Naive thymus-derived CD4-positive, alpha-beta T cell (primary cell): ENCODE measurements around the gene HAGH. TPM values are rescaled to one million over a fixed set of nuclear protein-coding genes. Genes with fewer than 3 reads are reported as not detected.

ENCODE experiments used
- ATAC-seq: fragments of 150-1000 bp; cut with Tn5 transposase; 2 replicates; pipeline ENCODE4 v1.10.0; 2021; ENCODE audit warnings: mild to moderate bottlenecking, moderate library complexity
- CTCF ChIA-PET: fragments of 350-600 bp; sonication (Branson Sonifier 250); formaldehyde crosslinking; loops from one replicate; lab custom pipeline; 2021; ENCODE audit warnings: antibody characterized with exemption; lab: Charles Lee
- POLR2A ChIA-PET: fragments of 350-600 bp; sonication (Branson Sonifier 250); formaldehyde crosslinking; loops from one replicate; lab custom pipeline; 2021; ENCODE audit warnings: antibody characterized with exemption, inconsistent platforms; lab: Charles Lee
- DNase-seq, 9 donors: peaks; one replicate each; pipeline versions ENCODE4 v3.0.0 to v3.0.0-alpha.2; 2020 to 2022; ENCODE audit warnings: mixed read lengths in 1 of 9
- H3K27ac ChIP-seq: one replicate; pipeline ENCODE4 v1.7.0; 2013; ENCODE audit warnings: mild to moderate bottlenecking, low read depth, low read length, moderate library complexity
- H3K27me3 ChIP-seq, 2 donors: one replicate each; pipeline ENCODE4 v1.7.0; 2013; ENCODE audit warnings: low read length in 2 of 2, mild to moderate bottlenecking in 2 of 2, moderate library complexity in 2 of 2; ENCODE audit not compliant: control insufficient read depth in 2 of 2, insufficient read depth in 2 of 2
- H3K36me3 ChIP-seq, 3 experiments: 1 replicate in 2 of 3; 2 replicates in 1 of 3; pipeline ENCODE4 v1.7.0; 2013; ENCODE audit warnings: low read length in 3 of 3, mild to moderate bottlenecking in 3 of 3, moderate library complexity in 1 of 3; ENCODE audit not compliant: insufficient read depth in 3 of 3, control insufficient read depth in 2 of 3
- H3K4me1 ChIP-seq, 2 donors: one replicate each; pipeline ENCODE4 v1.7.0; 2013; ENCODE audit warnings: low read length in 2 of 2, mild to moderate bottlenecking in 2 of 2, moderate library complexity in 1 of 2; ENCODE audit not compliant: control insufficient read depth in 2 of 2, insufficient read depth in 2 of 2
- H3K4me3 ChIP-seq: 2 replicates; pipeline ENCODE4 v1.7.0; 2013; ENCODE audit warnings: mild to moderate bottlenecking, low read length
- H3K9me3 ChIP-seq, 3 experiments: 1 replicate in 2 of 3; 2 replicates in 1 of 3; pipeline ENCODE4 v1.7.0; 2013; ENCODE audit warnings: low read length in 3 of 3; ENCODE audit not compliant: control insufficient read depth in 2 of 3
- H3K27ac Mint-ChIP-seq, 9 donors: one replicate each; pipeline ENCODE4 v1.8.0; 2020 to 2022; ENCODE audit warnings: mixed read lengths in 9 of 9, mild to moderate bottlenecking in 8 of 9, moderate library complexity in 5 of 9, inconsistent platforms in 2 of 9
- H3K27me3 Mint-ChIP-seq, 5 donors: one replicate each; pipeline ENCODE4 v1.8.0; 2021 to 2022; ENCODE audit warnings: mixed read lengths in 5 of 5, mild to moderate bottlenecking in 1 of 5
- H3K36me3 Mint-ChIP-seq, 5 donors: one replicate each; pipeline ENCODE4 v1.8.0; 2020 to 2022; ENCODE audit warnings: mixed read lengths in 5 of 5, mild to moderate bottlenecking in 3 of 5, inconsistent platforms in 1 of 5
- H3K4me1 Mint-ChIP-seq, 7 donors: one replicate each; pipeline ENCODE4 v1.8.0; 2020 to 2022; ENCODE audit warnings: mixed read lengths in 7 of 7, mild to moderate bottlenecking in 3 of 7, inconsistent platforms in 1 of 7
- H3K4me3 Mint-ChIP-seq, 10 donors: one replicate each; pipeline ENCODE4 v1.8.0; 2020 to 2022; ENCODE audit warnings: mild to moderate bottlenecking in 10 of 10, mixed read lengths in 10 of 10, moderate library complexity in 6 of 10, inconsistent platforms in 2 of 10
- H3K9me3 Mint-ChIP-seq, 11 donors: one replicate each; pipeline ENCODE4 v1.8.0; 2020 to 2022; ENCODE audit warnings: mixed read lengths in 11 of 11, mild to moderate bottlenecking in 4 of 11, inconsistent platforms in 1 of 11, moderate library complexity in 1 of 11
- intact Hi-C, 2 donors: fragments of 100-400 bp; cut with micrococcal nuclease; formaldehyde crosslinking; loops; one replicate each; pipeline ENCODE4 v1.15.1; 2023
- polyA plus RNA-seq, 2 donors: library from polyadenylated mRNA; unstranded; fragments of 300-500 nt; fragmentation: Illumina TruSeq; gene quantifications; one replicate each; pipeline ENCODE4 v1.2.3, GENCODE V29; 2021
- total RNA-seq, 6 experiments: library from RNA in 5 of 6; stranded (reverse) in 5 of 6; gene quantifications; 1 replicate in 5 of 6; 2 replicates in 1 of 6; pipeline ENCODE4 v1.2.3 and lab custom pipeline; 2021 to 2026

HAGH gene
- total and polyA plus RNA-seq, 7 experiments from 2014 or later: 39.4 to 72.9 (median 48.9) TPM

DNA sequence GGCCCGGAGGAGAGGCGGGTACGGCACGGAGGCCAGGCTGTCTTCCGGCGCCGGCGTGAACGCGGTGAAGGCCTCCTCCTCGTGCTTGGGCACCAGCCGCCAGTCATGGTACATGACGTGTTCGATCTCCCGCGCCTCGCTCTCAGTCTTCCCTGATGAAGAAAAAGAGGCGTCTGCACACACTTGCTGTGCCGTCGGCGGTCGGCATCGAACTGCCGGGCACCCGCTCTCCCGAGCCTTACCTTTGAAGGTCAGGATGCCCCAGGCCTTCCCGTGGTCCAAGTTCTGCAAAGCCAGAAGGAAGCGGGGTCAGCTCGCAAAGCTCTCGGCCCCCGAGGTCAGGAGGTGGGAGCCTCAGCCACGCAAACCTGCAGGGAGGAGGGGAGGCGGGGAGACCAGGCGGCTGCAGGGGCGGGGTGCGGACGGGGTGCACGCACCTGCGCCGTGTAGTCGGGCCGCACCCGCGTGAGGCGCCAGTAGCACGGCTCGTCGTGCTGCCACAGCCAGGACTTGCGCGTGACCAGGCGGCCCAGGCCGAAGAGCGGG, 54.2 kb downstream of the HAGH start, which contains the start of gene EME2:
Gene EME2 (plus strand): TSS at position 449 of the 546 bp plus-strand sequence. CDS start 418 bp downstream, outside the sequence.
- Mint-ChIP-seq H3K27ac (peak within 1 kb of the TSS; percentile 86 to 98 (median 95)), H3K4me1 (peaks cover 8 to 23% (median 13%) of the 10 kb centered on the region in 7 donors), H3K4me3 (peak within 1 kb of the TSS; percentile 91 to 99 (median 98)), H3K36me3 (peaks cover 0 to 9% (median 0%) of the 10 kb centered on the region in 5 donors), H3K9me3 (peaks cover 0 to 3% (median 0%) of the 10 kb centered on the region in 11 donors), H3K27me3 (peaks cover 0 to 2% (median 0%) of the 10 kb centered on the region in 5 donors)
- H3K27ac ChIP-seq: peak within 1 kb of the TSS; percentile 85
- DNase-seq (peak in 8 of 9 donors; percentile 42 to 61 (median 55)), ATAC-seq (peak; percentile 38)
- ChIA-PET CTCF (interaction anchor here (0.7 to 3.3 kb wide), 2 partner anchors 9 to 10 kb away, joined by 4 to 13 read pairs; partner anchors contain the start of genes NUBP2 and SPSB3), POLR2A (interaction anchor here (1.0 to 7.9 kb wide), 9 partner anchors 9 to 251 kb away, joined by 3 to 93 read pairs (median 4); partner anchors contain the start of genes FAHD1, HAGH, JPT2 and MAPK8IP3)
- no peaks in the 10 kb centered on the region for H3K9me3 ChIP-seq
- peaks cover 13 to 26% of the 10 kb centered on the region in 2 donors for H3K4me1 ChIP-seq
- intact Hi-C loops: loop anchor here (2.0 to 10.0 kb wide), 6 partner anchors 66 to 495 kb away; partner anchors contain the start of genes CRAMP1 (in 2 of the 2), IFT140 (in 2 of the 2), MAPK8IP3 (in 2 of the 2) and CLCN7 (in 1 of the 2)
- peak within 1 kb of the TSS; percentile 70 for H3K4me3 ChIP-seq
- H3K36me3 ChIP-seq: peaks cover 0 to 46% (median 0%) of the 10 kb centered on the region in 3 experiments
- H3K27me3 ChIP-seq: no peaks in the 10 kb centered on the region

DNA sequence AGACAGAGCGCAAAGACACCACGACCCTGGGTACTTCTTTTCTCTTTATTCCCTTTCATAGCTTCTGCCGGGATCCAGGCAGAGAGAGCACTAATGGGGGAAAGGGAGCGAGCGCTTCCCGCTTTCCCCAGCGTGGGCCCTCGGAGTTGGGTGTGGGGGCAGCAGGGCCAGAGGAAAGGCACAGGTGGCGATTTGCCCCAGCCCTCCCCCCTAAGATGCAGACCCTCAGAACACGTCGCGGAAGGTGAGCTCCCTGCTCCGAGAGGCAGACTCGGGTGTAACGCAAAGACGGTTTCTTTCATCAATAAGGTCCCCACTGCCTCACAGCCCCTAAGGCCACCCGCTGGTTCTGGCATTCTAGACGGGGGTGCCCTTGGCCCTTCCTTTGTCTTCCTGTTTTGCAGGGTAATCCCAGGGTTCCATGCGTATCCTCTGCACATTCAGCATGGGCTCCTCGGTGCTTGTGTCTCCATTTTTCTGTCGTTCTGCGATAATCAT, 54.7 kb downstream of the HAGH start:
- ChIA-PET POLR2A (interaction anchor here (1.2 to 7.9 kb wide), 6 partner anchors 9 to 66 kb away, joined by 3 to 93 read pairs (median 8); partner anchors contain the start of genes FAHD1, HAGH, MAPK8IP3 and NUBP2), CTCF (interaction anchor here (3.3 kb wide), 1 partner anchor 11 kb away, joined by 13 read pairs; the partner anchor contains the start of genes NUBP2 and SPSB3)
- H3K36me3 Mint-ChIP-seq: peaks cover 0 to 9% (median 0%) of the 10 kb centered on the region in 5 donors
- H3K4me3 Mint-ChIP-seq: peak overlapping the region; percentile 91 to 99 (median 98)
- peak overlapping the region; percentile 86 to 98 (median 95) for H3K27ac Mint-ChIP-seq
- H3K27me3 Mint-ChIP-seq: peaks cover 0 to 2% (median 0%) of the 10 kb centered on the region in 5 donors
- H3K4me1 Mint-ChIP-seq: peaks cover 8 to 23% (median 13%) of the 10 kb centered on the region in 7 donors
- Histone ChIP-seq H3K9me3 (no peaks in the 10 kb centered on the region), H3K4me3 (peak overlapping the region; percentile 70), H3K27ac (peak overlapping the region; percentile 85), H3K27me3 (no peaks in the 10 kb centered on the region), H3K4me1 (peaks cover 13 to 26% of the 10 kb centered on the region in 2 donors), H3K36me3 (peaks cover 0 to 46% (median 0%) of the 10 kb centered on the region in 3 experiments)
- ATAC-seq: no peak
- peaks cover 0 to 3% (median 0%) of the 10 kb centered on the region in 11 donors for H3K9me3 Mint-ChIP-seq
- intact Hi-C loops: loop anchor here (2.0 to 10.0 kb wide), 7 partner anchors 65 to 495 kb away; partner anchors contain the start of genes CRAMP1 (in 2 of the 2), IFT140 (in 2 of the 2), MAPK8IP3 (in 2 of the 2) and CLCN7 (in 1 of the 2)
- DNase-seq: peak in 2 of 9 donors; percentile 28 to 38

DNA sequence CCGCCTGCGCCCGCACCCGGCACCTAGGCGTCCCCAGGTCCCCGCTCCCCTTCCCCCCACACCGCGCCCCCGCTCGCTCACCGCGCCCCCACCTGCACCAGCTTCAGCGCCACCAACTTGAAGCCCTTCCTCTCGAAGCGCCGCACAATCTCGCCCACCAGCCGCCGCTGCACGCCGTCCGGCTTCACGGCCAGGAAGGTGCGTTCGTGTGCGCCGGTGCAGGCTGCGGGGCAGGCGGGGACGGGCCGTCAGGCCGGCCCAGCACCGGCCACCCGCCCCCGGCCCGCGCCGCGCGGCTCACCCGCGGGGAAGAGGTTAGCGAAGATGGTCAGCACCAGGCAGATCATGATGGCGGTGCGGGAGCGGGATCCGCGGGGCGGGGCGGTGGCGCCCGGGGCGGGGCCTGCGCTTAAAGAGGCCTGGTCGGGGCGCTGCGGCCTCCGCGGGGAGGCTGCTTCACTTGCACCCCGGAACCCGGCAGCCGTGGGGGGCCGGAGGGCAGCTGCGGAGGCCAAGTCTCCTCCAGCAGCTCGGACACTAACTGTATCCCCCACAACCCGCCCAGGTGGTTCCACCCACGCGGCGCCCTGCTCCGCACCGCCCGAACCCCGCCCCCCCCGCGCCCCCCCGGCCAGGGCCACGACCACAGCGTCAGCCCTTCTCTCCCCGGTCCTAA, 55.3 kb downstream of the HAGH start, which contains the start of gene NME3:
Gene NME3 (minus strand): TSS at position 356 of the 676 bp plus-strand sequence. CDS start 9 bp downstream, at position 347.
- POLR2A ChIA-PET: interaction anchor here (1.3 to 7.9 kb wide), 5 partner anchors 9 to 65 kb away, joined by 3 to 93 read pairs (median 11); partner anchors contain the start of genes FAHD1, HAGH, MAPK8IP3 and NUBP2
- intact Hi-C loops: loop anchor here (2.0 to 10.0 kb wide), 4 partner anchors 239 to 496 kb away; partner anchors contain the start of genes RNPS1 (in 1 of the 2), TMEM204 (in 1 of the 2) and UBE2I (in 1 of the 2)
- CTCF ChIA-PET: interaction anchor here (3.3 kb wide), 1 partner anchor 11 kb away, joined by 13 read pairs; the partner anchor contains the start of genes NUBP2 and SPSB3

DNA sequence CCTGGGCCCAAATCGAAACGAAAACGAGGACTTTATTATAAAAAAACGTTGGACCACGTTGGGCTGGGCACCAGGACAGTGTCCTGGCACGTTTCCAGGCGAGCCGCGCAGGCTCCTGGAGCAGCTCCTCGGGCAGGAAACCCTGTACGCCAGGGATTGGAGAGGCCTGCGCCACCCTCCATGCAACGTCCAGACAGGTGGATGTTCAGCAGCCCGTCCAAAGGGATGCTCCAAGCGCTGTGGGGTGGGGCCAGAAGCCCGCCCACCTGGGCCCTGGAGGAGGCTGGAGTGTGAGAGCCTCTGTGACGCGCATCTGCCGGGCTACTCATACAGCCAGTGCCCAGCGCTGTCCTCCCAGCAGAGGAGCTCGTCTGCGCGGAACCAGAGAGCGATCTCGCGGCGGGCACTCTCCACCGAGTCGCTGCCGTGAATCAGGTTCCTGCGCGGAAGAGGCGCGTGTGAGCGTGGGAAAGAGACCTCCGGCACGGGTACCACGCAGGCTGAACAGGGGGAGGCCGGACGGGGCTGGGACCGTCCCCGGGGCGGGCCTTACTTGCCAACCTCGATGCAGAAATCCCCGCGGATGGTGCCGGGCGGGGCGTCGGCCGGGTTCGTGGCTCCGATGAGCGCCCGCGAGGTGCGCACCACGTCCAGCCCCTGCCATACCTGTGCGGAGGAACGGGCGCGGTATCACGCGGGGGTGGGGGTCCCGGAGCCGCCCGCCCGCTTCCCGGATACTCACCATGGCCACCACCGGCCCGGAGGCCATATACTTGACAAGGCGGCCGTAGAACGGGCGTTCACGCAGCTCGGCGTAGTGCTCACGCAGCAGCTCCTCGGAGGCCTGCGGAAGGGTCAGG, 56.1 kb downstream of the HAGH start:
- ATAC-seq (peak; percentile 31), DNase-seq (peak in 6 of 9 donors; percentile 28 to 59 (median 36))
- H3K36me3 ChIP-seq: peaks cover 0 to 46% (median 0%) of the 10 kb centered on the region in 3 experiments
- POLR2A ChIA-PET: interaction anchor here (1.3 to 7.9 kb wide), 3 partner anchors 8 to 65 kb away, joined by 3 to 93 read pairs (median 14); partner anchors contain the start of genes MAPK8IP3, NUBP2 and SPSB3
- peaks cover 0 to 2% (median 0%) of the 10 kb centered on the region in 5 donors for H3K27me3 Mint-ChIP-seq
- no peaks in the 10 kb centered on the region for H3K9me3 ChIP-seq
- intact Hi-C loops: loop anchor here (2.0 to 10.0 kb wide), 4 partner anchors 238 to 497 kb away; partner anchors contain the start of genes RNPS1 (in 1 of the 2), TMEM204 (in 1 of the 2) and UBE2I (in 1 of the 2)
- peaks cover 0 to 3% (median 0%) of the 10 kb centered on the region in 11 donors for H3K9me3 Mint-ChIP-seq
- H3K4me3 Mint-ChIP-seq: peak overlapping the region; percentile 73 to 98 (median 82)
- CTCF ChIA-PET: interaction anchor here (0.7 to 3.3 kb wide), 3 partner anchors 12 to 70 kb away, joined by 3 to 13 read pairs (median 3); partner anchors contain the start of genes NUBP2 and SPSB3
- H3K27me3 ChIP-seq: no peaks in the 10 kb centered on the region
- H3K36me3 Mint-ChIP-seq: peaks cover 0 to 9% (median 0%) of the 10 kb centered on the region in 5 donors
- H3K4me1 Mint-ChIP-seq: peaks cover 8 to 23% (median 13%) of the 10 kb centered on the region in 7 donors
- peak overlapping the region; percentile 85 for H3K27ac ChIP-seq
- peak overlapping the region in 7 of 9 donors; percentile 21 to 83 (median 70) for H3K27ac Mint-ChIP-seq
- peak overlapping the region; percentile 70 for H3K4me3 ChIP-seq
- H3K4me1 ChIP-seq: peaks cover 13 to 26% of the 10 kb centered on the region in 2 donors

More for the DNA sequence above, 55.3 kb downstream of the HAGH start, which contains the start of gene NME3:
- no peaks in the 10 kb centered on the region for H3K9me3 ChIP-seq
- H3K27me3 ChIP-seq: no peaks in the 10 kb centered on the region
- H3K4me3 Mint-ChIP-seq: peak within 1 kb of the TSS; percentile 91 to 99 (median 98)
- peaks cover 0 to 46% (median 0%) of the 10 kb centered on the region in 3 experiments for H3K36me3 ChIP-seq
- H3K27ac ChIP-seq: peak within 1 kb of the TSS; percentile 85
- peak within 1 kb of the TSS; percentile 70 for H3K4me3 ChIP-seq
- H3K27ac Mint-ChIP-seq: peak within 1 kb of the TSS; percentile 86 to 98 (median 95)
- peaks cover 0 to 2% (median 0%) of the 10 kb centered on the region in 5 donors for H3K27me3 Mint-ChIP-seq
- peaks cover 0 to 9% (median 0%) of the 10 kb centered on the region in 5 donors for H3K36me3 Mint-ChIP-seq
- peaks cover 8 to 23% (median 13%) of the 10 kb centered on the region in 7 donors for H3K4me1 Mint-ChIP-seq
- DNase-seq: peak; percentile 54 to 87 (median 67)
- peaks cover 13 to 26% of the 10 kb centered on the region in 2 donors for H3K4me1 ChIP-seq
- peak; percentile 66 for ATAC-seq
- peaks cover 0 to 3% (median 0%) of the 10 kb centered on the region in 11 donors for H3K9me3 Mint-ChIP-seq
